ENCODE results near the gene TEX2. TPM values are rescaled to one million over a fixed set of nuclear protein-coding genes. Genes with fewer than 3 reads are reported as not detected.
"Not testable (repeated sequence)": the region's sequence is repeated elsewhere in the genome, so short reads cannot be mapped to it uniquely, and the experiment has no call there.

Gene TEX2
- total RNA-seq, 4 donors from 2014 or later: 35.5 to 41.3 (median 36.9) TPM

DNA sequence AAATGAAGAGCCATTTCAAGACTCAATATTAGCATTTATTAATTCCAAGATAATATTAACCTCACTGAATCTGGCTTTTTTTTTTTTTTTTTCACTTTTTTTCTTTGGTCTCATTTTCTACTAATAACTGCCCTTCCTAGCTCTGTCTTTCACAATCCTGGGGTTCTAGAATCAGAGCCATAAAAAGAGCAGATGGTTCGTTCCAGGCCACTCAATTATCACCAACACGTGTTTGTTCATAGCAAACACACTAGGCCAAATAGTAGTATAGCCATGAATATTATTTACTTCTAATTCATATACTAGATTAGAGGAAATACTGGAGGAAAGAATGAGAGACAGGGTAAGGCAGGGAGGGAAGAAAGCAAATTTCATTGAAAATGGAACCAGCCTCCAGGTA, 39.8 kb downstream of the TEX2 start:
- H3K9me3 ChIP-seq: no peaks in the 10 kb centered on the region
- H3K27ac ChIP-seq: no peak overlapping the region
- 70% methylated on average over 2 of the region's 2 CpGs for WGBS
- no peak for DNase-seq (ENCODE audit: low spot score in 2 of 2)
- no peaks in the 10 kb centered on the region for H3K27me3 ChIP-seq
- TF ChIP-seq EP300 (IDR thresholded peaks at IDR 0.05): no peak
- TF ChIP-seq POLR2AphosphoS5 (IDR thresholded peaks at IDR 0.05): no peak
- TF ChIP-seq, protein P1, sequence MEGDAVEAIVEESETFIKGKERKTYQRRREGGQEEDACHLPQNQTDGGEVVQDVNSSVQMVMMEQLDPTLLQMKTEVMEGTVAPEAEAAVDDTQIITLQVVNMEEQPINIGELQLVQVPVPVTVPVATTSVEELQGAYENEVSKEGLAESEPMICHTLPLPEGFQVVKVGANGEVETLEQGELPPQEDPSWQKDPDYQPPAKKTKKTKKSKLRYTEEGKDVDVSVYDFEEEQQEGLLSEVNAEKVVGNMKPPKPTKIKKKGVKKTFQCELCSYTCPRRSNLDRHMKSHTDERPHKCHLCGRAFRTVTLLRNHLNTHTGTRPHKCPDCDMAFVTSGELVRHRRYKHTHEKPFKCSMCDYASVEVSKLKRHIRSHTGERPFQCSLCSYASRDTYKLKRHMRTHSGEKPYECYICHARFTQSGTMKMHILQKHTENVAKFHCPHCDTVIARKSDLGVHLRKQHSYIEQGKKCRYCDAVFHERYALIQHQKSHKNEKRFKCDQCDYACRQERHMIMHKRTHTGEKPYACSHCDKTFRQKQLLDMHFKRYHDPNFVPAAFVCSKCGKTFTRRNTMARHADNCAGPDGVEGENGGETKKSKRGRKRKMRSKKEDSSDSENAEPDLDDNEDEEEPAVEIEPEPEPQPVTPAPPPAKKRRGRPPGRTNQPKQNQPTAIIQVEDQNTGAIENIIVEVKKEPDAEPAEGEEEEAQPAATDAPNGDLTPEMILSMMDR (IDR thresholded peaks at IDR 0.05): no peak
- TF ChIP-seq POLR2A (IDR thresholded peaks at IDR 0.05): no peak
- H3K36me3 ChIP-seq: no peaks in the 10 kb centered on the region
- no peak overlapping the region for H3K4me3 ChIP-seq
- peaks cover 10% of the 10 kb centered on the region for H3K4me1 ChIP-seq

DNA sequence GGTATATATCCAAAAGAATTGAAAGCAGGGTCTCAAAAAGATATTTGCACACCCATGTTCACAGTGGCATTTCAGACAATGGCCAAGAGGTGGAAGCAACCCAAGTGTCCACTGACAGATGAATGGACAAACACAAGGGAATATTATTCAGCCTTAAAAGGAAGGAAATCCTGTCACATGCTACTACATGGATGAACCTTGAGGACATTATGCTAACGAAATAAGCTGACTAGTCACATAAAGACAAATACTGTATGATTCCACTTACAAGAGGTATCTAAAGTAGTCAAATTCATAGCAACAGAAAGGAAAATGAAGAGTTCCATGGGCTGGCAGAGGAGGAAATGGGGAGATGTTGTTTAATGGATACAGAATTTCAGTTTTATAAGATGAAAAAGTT, 41.4 kb downstream of the TEX2 start:
- H3K9me3 ChIP-seq: no peaks in the 10 kb centered on the region
- no peaks in the 10 kb centered on the region for H3K27me3 ChIP-seq
- H3K27ac ChIP-seq: no peak overlapping the region
- H3K4me1 ChIP-seq: peaks cover 25% of the 10 kb centered on the region
- WGBS: 70% methylated on average over 1 of the region's 1 CpG
- no peaks in the 10 kb centered on the region for H3K36me3 ChIP-seq
- DNase-seq (ENCODE audit: low spot score in 2 of 2): no peak
- no peak overlapping the region for H3K4me3 ChIP-seq
- TF ChIP-seq EP300 (IDR thresholded peaks at IDR 0.05) (no peak), POLR2AphosphoS5 (IDR thresholded peaks at IDR 0.05) (no peak), POLR2A (IDR thresholded peaks at IDR 0.05) (no peak)
- TF ChIP-seq, protein P1 (IDR thresholded peaks at IDR 0.05): no peak

DNA sequence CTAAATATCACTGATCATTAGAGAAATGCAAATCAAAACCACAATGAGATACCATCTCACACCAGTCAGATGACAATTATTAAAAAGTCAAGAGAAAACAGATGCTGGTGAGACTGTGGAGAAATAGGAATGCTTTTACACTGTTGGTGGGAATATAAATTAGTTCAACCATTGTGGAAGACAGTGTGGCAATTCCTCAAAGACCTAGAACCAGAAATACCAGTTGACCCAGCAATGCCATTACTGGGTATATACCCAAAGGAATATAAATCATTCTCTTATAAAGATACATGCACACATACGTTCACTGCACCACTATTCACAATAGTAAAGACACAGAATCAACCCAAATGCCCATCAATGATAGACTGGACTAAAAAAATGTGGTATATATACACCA, 42.5 kb downstream of the TEX2 start:
- DNase-seq (ENCODE audit: low spot score in 2 of 2); H3K4me3 ChIP-seq; H3K27ac ChIP-seq; H3K27me3 ChIP-seq; H3K36me3 ChIP-seq; H3K9me3 ChIP-seq: not testable (repeated sequence)
- peaks cover 36% of the 10 kb centered on the region for H3K4me1 ChIP-seq
- 48% methylated on average over 1 of the region's 1 CpG for WGBS

DNA sequence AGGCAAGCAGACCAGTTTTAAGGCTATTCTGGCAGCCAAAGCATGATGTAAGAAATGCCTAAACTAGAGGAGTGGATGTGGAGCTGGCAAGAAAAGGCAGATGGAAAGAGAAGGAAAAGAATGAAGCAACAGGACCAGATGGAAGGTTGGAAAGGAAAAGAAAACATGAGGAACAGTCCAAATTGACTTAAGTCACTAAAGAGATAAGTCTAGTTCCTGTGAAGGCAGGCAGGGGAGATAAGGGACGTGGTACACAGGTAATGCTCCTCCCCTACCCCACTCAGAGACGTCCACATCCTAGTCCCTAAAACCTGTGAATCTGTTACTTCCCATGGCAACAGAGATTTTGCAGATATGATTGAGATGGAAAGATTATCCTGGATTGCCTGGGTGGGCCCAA, 43.5 kb downstream of the TEX2 start:
- no peaks in the 10 kb centered on the region for H3K27me3 ChIP-seq
- no peak overlapping the region for H3K4me3 ChIP-seq
- TF ChIP-seq EP300 (IDR thresholded peaks at IDR 0.05) (no peak), POLR2AphosphoS5 (IDR thresholded peaks at IDR 0.05) (no peak), POLR2A (IDR thresholded peaks at IDR 0.05) (no peak)
- TF ChIP-seq, protein P1 (IDR thresholded peaks at IDR 0.05): no peak
- H3K4me1 ChIP-seq: peaks cover 45% of the 10 kb centered on the region
- 55% methylated on average over 2 of the region's 2 CpGs for WGBS
- no peak for DNase-seq (ENCODE audit: low spot score in 2 of 2)
- no peak overlapping the region for H3K27ac ChIP-seq
- H3K9me3 ChIP-seq: no peaks in the 10 kb centered on the region
- H3K36me3 ChIP-seq: no peaks in the 10 kb centered on the region

DNA sequence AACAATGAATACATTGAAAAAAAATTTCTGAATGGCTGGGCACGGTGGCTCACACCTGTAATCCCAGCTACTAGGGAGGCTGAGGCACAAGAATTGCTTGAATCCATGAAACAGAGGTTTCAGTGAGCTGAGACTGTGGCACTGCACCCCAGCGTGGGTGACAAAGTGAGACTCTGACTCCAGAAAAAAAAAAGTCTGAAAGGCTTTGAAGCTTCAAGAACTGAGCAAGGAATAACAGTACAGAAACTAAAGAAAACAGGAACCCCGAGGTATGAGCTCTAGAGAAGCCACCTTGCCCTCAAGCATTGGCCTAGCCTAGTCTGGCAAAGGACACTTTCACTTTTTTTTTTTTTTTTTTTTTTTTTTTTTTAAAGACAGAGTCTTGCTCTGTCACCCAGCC, 45.0 kb downstream of the TEX2 start:
- Histone ChIP-seq H3K36me3 (peaks cover 9% of the 10 kb centered on the region), H3K4me1 (peaks cover 48% of the 10 kb centered on the region), H3K4me3 (no peak overlapping the region), H3K27me3 (no peaks in the 10 kb centered on the region), H3K9me3 (no peaks in the 10 kb centered on the region), H3K27ac (peak overlapping the region; percentile 14)
- 54% methylated on average over 3 of the region's 3 CpGs for WGBS
- TF ChIP-seq POLR2AphosphoS5 (IDR thresholded peaks at IDR 0.05): no peak
- TF ChIP-seq EP300 (IDR thresholded peaks at IDR 0.05): no peak
- TF ChIP-seq POLR2A (IDR thresholded peaks at IDR 0.05): no peak
- TF ChIP-seq, protein P1 (IDR thresholded peaks at IDR 0.05): no peak
- no peak for DNase-seq (ENCODE audit: low spot score in 2 of 2)

DNA sequence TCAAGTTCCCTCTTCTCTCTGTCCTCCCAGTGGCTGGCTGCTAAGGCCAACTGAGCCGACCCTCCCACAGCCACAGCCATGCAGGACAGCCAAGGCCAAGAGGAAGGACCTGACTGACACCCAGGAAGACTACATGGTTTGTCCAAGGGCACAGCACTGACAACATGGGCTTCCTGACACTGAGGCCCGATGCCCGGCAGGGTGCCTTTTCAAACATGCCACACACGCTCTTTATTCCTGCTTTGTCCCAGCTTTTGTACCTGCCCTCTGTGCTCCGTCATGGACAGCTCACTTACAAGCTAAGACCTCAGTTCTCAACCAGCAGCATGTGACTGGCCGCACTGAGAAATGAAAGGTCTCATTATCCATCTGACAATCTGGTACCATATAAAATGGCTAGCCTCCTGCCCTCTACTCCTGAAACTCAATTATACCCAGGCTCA, 45.8 kb downstream of the TEX2 start:
- Histone ChIP-seq H3K4me3 (no peak overlapping the region), H3K4me1 (peaks cover 48% of the 10 kb centered on the region), H3K36me3 (peaks cover 16% of the 10 kb centered on the region), H3K9me3 (no peaks in the 10 kb centered on the region), H3K27me3 (no peaks in the 10 kb centered on the region), H3K27ac (no peak overlapping the region)
- 84% methylated on average over 6 of the region's 6 CpGs for WGBS
- no peak for TF ChIP-seq EP300 (IDR thresholded peaks at IDR 0.05)
- TF ChIP-seq, protein P1 (IDR thresholded peaks at IDR 0.05): no peak
- no peak for TF ChIP-seq POLR2AphosphoS5 (IDR thresholded peaks at IDR 0.05)
- no peak for DNase-seq (ENCODE audit: low spot score in 2 of 2)
